GM12891 (cell line): ENCODE measurements around the gene ZNF484.
"Not testable (repeated sequence)": the region's sequence is repeated elsewhere in the genome, so short reads cannot be mapped to it uniquely, and the experiment has no call there.

Experiments used
- PAX5 ChIP-seq: IDR thresholded peaks from 2 replicates; pipeline ENCODE4 v1.6.1; 2011; ENCODE audit warnings: low read length, moderate library complexity, mild to moderate bottlenecking; ENCODE audit not compliant: insufficient read depth, severe bottlenecking
- POLR2A ChIP-seq: IDR thresholded peaks from 2 replicates; pipeline ENCODE4 v1.6.1; 2011; ENCODE audit warnings: low read depth, low read length, control low read depth
- POLR2AphosphoS5 ChIP-seq: IDR thresholded peaks from 2 replicates; pipeline ENCODE4 v1.6.1; 2011; ENCODE audit warnings: low read depth, low read length, control low read depth
- POU2F2 ChIP-seq: IDR thresholded peaks from 2 replicates; pipeline ENCODE4 v1.6.1; 2011; ENCODE audit warnings: low read depth, mild to moderate bottlenecking, control low read depth, low read length, moderate library complexity
- SPI1 ChIP-seq: IDR thresholded peaks from 2 replicates; pipeline ENCODE4 v1.6.1; 2011; ENCODE audit warnings: low read depth, low read length, control low read depth

DNA sequence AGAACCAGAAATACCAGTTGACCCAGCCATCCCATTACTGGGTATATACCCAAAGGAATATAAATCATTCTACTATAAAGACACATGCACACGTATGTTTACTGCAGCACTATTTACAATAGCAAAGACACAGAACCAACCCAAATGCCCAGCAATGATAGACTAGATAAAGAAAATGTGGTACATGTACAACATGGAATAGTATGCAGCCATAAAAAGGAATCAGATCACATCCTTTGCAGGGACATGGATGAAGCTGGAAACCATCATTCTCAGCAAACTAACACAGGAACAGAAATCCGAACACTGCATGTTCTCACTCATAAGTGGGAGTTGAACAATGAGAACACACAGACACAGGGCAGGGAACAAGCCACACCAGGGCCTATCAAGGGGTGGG is 11.2 kb downstream of the ZNF484 start:
- not testable (repeated sequence) for TF ChIP-seq POLR2A, PAX5, POU2F2, POLR2AphosphoS5, SPI1
